KMS-11 (cell line): ENCODE data around the gene NLGN2.

ENCODE experiments used
- H2AFZ ChIP-seq: fragments of 200-600 bp; sonication (generic); 2 replicates; pipeline ENCODE4 v1.6.1; 2016; ENCODE audit warnings: antibody characterized with exemption, mixed run types, low read depth
- H3K27ac ChIP-seq: fragments of 200-600 bp; sonication (generic); 2 replicates; pipeline ENCODE4 v1.6.1; 2016; ENCODE audit warnings: mild to moderate bottlenecking, mixed run types
- H3K27me3 ChIP-seq: fragments of 200-600 bp; sonication (generic); 2 replicates; pipeline ENCODE4 v1.6.1; 2017; ENCODE audit warnings: mild to moderate bottlenecking, low read depth, mixed run types, moderate library complexity; ENCODE audit not compliant: insufficient read depth
- H3K36me3 ChIP-seq: fragments of 200-600 bp; sonication (generic); 2 replicates; pipeline ENCODE4 v1.6.1; 2017; ENCODE audit warnings: mild to moderate bottlenecking, mixed run types; ENCODE audit not compliant: insufficient read depth
- H3K4me1 ChIP-seq: fragments of 200-600 bp; sonication (generic); 2 replicates; pipeline ENCODE4 v1.6.1; 2016; ENCODE audit warnings: mild to moderate bottlenecking, low read depth, mixed run types; ENCODE audit not compliant: poor library complexity, severe bottlenecking
- H3K4me2 ChIP-seq: fragments of 200-600 bp; sonication (generic); 2 replicates; pipeline ENCODE4 v1.7.0; 2016; ENCODE audit warnings: mild to moderate bottlenecking, mixed run types
- H3K4me3 ChIP-seq: fragments of 200-600 bp; sonication (generic); IDR thresholded peaks from 2 replicates; pipeline ENCODE4 v1.6.1; 2017; ENCODE audit warnings: low read depth, low read length, mixed read lengths; ENCODE audit not compliant: insufficient read depth
- H3K79me2 ChIP-seq: fragments of 200-600 bp; sonication (generic); 2 replicates; pipeline ENCODE4 v1.6.1; 2016; ENCODE audit warnings: low read depth, mixed run types; ENCODE audit not compliant: insufficient read depth
- H3K9ac ChIP-seq: fragments of 200-600 bp; sonication (generic); 2 replicates; pipeline ENCODE4 v1.6.1; 2016; ENCODE audit warnings: mild to moderate bottlenecking, mixed run types
- H4K20me1 ChIP-seq: fragments of 200-600 bp; sonication (generic); 2 replicates; pipeline ENCODE4 v1.6.1; 2016; ENCODE audit warnings: mild to moderate bottlenecking, mixed run types; ENCODE audit not compliant: insufficient read depth
- CTCF ChIP-seq: fragments of 200-600 bp; sonication (generic); conservative IDR thresholded peaks from 2 replicates; pipeline ENCODE4 v1.6.1; 2017; ENCODE audit warnings: low read depth, mild to moderate bottlenecking, antibody characterized with exemption, low read length, moderate library complexity, mixed read lengths

The NLGN2 gene

GRCh38 chr17:7394452-7395191 is 13.0 kb upstream of the NLGN2 start, which contains the start of gene PLSCR3:
Gene PLSCR3, minus strand, starts transcription at chr17:7394525. Its CDS starts 415 bp downstream, at chr17:7394110.
- H3K9ac ChIP-seq: peak within 1 kb of the TSS; percentile 42; the same call in 1 of the 2 replicates
- no peak within 1 kb of the TSS for H3K4me3 ChIP-seq
- no peaks in the 10 kb centered on the region for H3K4me1 ChIP-seq
- peak within 1 kb of the TSS; percentile 39; the same call in 1 of the 2 replicates for H3K4me2 ChIP-seq
- H3K27ac ChIP-seq: peak within 1 kb of the TSS; percentile 53
- TF ChIP-seq CTCF: no peak
- H3K36me3 ChIP-seq: no peaks in the 10 kb centered on the region
- peak within 1 kb of the TSS; percentile 26; the same call in 1 of the 2 replicates for H2AFZ ChIP-seq
- no peaks in the 10 kb centered on the region for H4K20me1 ChIP-seq
- H3K79me2 ChIP-seq: no peaks in the 10 kb centered on the region
- no peaks in the 10 kb centered on the region for H3K27me3 ChIP-seq

GRCh38 chr17:7396147-7396546 is 11.5 kb upstream of the NLGN2 start:
- H3K27me3 ChIP-seq: no peaks in the 10 kb centered on the region
- H2AFZ ChIP-seq: no peak overlapping the region
- no peak for TF ChIP-seq CTCF
- H4K20me1 ChIP-seq: no peaks in the 10 kb centered on the region
- H3K36me3 ChIP-seq: no peaks in the 10 kb centered on the region
- H3K79me2 ChIP-seq: no peaks in the 10 kb centered on the region
- H3K4me3 ChIP-seq: no peak overlapping the region
- H3K9ac ChIP-seq: no peak overlapping the region
- H3K4me2 ChIP-seq: no peak overlapping the region
- H3K27ac ChIP-seq: no peak overlapping the region
- no peaks in the 10 kb centered on the region for H3K4me1 ChIP-seq

- no peak overlapping the region for H2AFZ ChIP-seq
- H3K9ac ChIP-seq: no peak overlapping the region
- no peaks in the 10 kb centered on the region for H3K79me2 ChIP-seq
- no peaks in the 10 kb centered on the region for H4K20me1 ChIP-seq
- H3K4me3 ChIP-seq: no peak overlapping the region
- TF ChIP-seq CTCF: no peak
- no peaks in the 10 kb centered on the region for H3K4me1 ChIP-seq
- no peak overlapping the region for H3K4me2 ChIP-seq
- H3K27ac ChIP-seq: no peak overlapping the region
- no peaks in the 10 kb centered on the region for H3K27me3 ChIP-seq
- H3K36me3 ChIP-seq: no peaks in the 10 kb centered on the region
Measured at GRCh38 chr17:7398612-7399011, 9.0 kb upstream of the NLGN2 start.

GRCh38 chr17:7403043-7403726 is 4.5 kb upstream of the NLGN2 start:
- Histone ChIP-seq H3K9ac (no peak overlapping the region), H3K79me2 (no peaks in the 10 kb centered on the region), H3K27ac (no peak overlapping the region), H2AFZ (no peak overlapping the region), H3K36me3 (no peaks in the 10 kb centered on the region), H3K4me2 (no peak overlapping the region), H3K4me1 (no peaks in the 10 kb centered on the region), H3K27me3 (no peaks in the 10 kb centered on the region), H4K20me1 (no peaks in the 10 kb centered on the region), H3K4me3 (no peak overlapping the region)
- no peak for TF ChIP-seq CTCF
